Neural cell (in vitro differentiated cells): Measurements from ENCODE around the gene SHQ1. TPM values are rescaled to one million over a fixed set of nuclear protein-coding genes. Genes with fewer than 3 reads are reported as not detected.
"Not testable (repeated sequence)": the region's sequence is repeated elsewhere in the genome, so short reads cannot be mapped to it uniquely, and the experiment has no call there.

ENCODE experiments used
- H2AFZ ChIP-seq: fragments of 200-600, 300-800 bp; sonication (generic), shearing (Covaris generic); 2 replicates; pipeline ENCODE4 v1.6.0; 2014; ENCODE audit warnings: low read depth, mild to moderate bottlenecking, antibody characterized with exemption, low read length, moderate library complexity
- H3F3A ChIP-seq: fragments of 200-600 bp; shearing (Covaris generic); 2 replicates; pipeline ENCODE4 v1.6.1; 2016; ENCODE audit warnings: mild to moderate bottlenecking, moderate library complexity, mixed read lengths, antibody characterized with exemption, low read length; ENCODE audit not compliant: insufficient read depth, poor library complexity, severe bottlenecking
- H3K27ac ChIP-seq: fragments of 200-600, 300-800 bp; sonication (generic), shearing (Covaris generic); 2 replicates; pipeline ENCODE4 v1.5.1; 2014; ENCODE audit warnings: mild to moderate bottlenecking, low read length, moderate library complexity
- H3K27me3 ChIP-seq: fragments of 300-800, 200-600 bp; sonication (generic), shearing (Covaris generic); 2 replicates; pipeline ENCODE4 v1.6.0; 2014; ENCODE audit warnings: mild to moderate bottlenecking, low read depth, low read length, moderate library complexity; ENCODE audit not compliant: insufficient read depth
- H3K36me3 ChIP-seq: fragments of 300-800, 200-600 bp; sonication (generic), shearing (Covaris generic); 2 replicates; pipeline ENCODE4 v1.5.1; 2014; ENCODE audit warnings: mild to moderate bottlenecking, antibody characterized with exemption, low read length, moderate library complexity; ENCODE audit not compliant: insufficient read depth
- H3K4me2 ChIP-seq: fragments of 300-800, 200-600 bp; sonication (generic), shearing (Covaris generic); 2 replicates; pipeline ENCODE4 v1.6.0; 2014; ENCODE audit warnings: mild to moderate bottlenecking, low read length
- H3K4me3 ChIP-seq: fragments of 300-800, 200-600 bp; sonication (generic), shearing (Covaris generic); 2 replicates; pipeline ENCODE4 v1.5.1; 2014; ENCODE audit warnings: mild to moderate bottlenecking, low read length, moderate library complexity
- H3K79me2 ChIP-seq: fragments of 200-600 bp; shearing (Covaris generic); replicated peaks from 2 replicates; pipeline ENCODE4 v1.6.0; 2014; ENCODE audit warnings: mild to moderate bottlenecking, low read length, moderate library complexity; ENCODE audit not compliant: insufficient read depth
- H3K9ac ChIP-seq: fragments of 300-800, 200-600 bp; sonication (generic), shearing (Covaris generic); 2 replicates; pipeline ENCODE4 v1.6.1; 2016; ENCODE audit warnings: mild to moderate bottlenecking, low read length, mixed read lengths
- H3K9me2 ChIP-seq: fragments of 200-600 bp; shearing (Covaris generic); 2 replicates; pipeline ENCODE4 v1.6.1; 2016; ENCODE audit warnings: mild to moderate bottlenecking, low read length, mixed read lengths; ENCODE audit not compliant: insufficient read depth
- H3K9me3 ChIP-seq: fragments of 200-600, 300-800 bp; sonication (generic), shearing (Covaris generic); 2 replicates; pipeline ENCODE4 v1.6.1; 2016; ENCODE audit warnings: mild to moderate bottlenecking, mixed run types, low read length, moderate library complexity, mixed read lengths
- H4K20me1 ChIP-seq: fragments of 200-600 bp; shearing (Covaris generic); 2 replicates; pipeline ENCODE4 v1.6.1; 2016; ENCODE audit warnings: mild to moderate bottlenecking, mixed run types; ENCODE audit not compliant: insufficient read depth
- CTCF ChIP-seq: fragments of 450-650 bp; IDR thresholded peaks from 2 replicates; pipeline ENCODE4 v1.5.1; 2014; ENCODE audit warnings: antibody characterized with exemption, mild to moderate bottlenecking, moderate library complexity; ENCODE audit not compliant: poor library complexity, severe bottlenecking
- EP300 ChIP-seq: fragments of 450-650 bp; conservative IDR thresholded peaks from 2 replicates; pipeline ENCODE4 v1.6.1; 2014; ENCODE audit warnings: antibody characterized with exemption, mild to moderate bottlenecking, moderate library complexity; ENCODE audit not compliant: poor library complexity, severe bottlenecking
- EZH2 ChIP-seq: fragments of 200-600, 300-800 bp; shearing (Covaris generic), sonication (generic); IDR thresholded peaks from 2 replicates; pipeline ENCODE4 v1.6.1; 2014; ENCODE audit warnings: antibody characterized with exemption, low read length, borderline replicate concordance, mild to moderate bottlenecking; ENCODE audit not compliant: insufficient read depth, poor library complexity, severe bottlenecking
- MXI1 ChIP-seq: fragments of 450-650 bp; conservative IDR thresholded peaks from 2 replicates; pipeline ENCODE4 v1.6.1; 2014; ENCODE audit warnings: antibody characterized with exemption, mild to moderate bottlenecking; ENCODE audit not compliant: poor library complexity, severe bottlenecking
- POLR2AphosphoS5 ChIP-seq: IDR thresholded peaks from 2 replicates; pipeline ENCODE4 v1.6.1; 2012
- RAD21 ChIP-seq: fragments of 450-650 bp; conservative IDR thresholded peaks from 2 replicates; pipeline ENCODE4 v1.6.1; 2014; ENCODE audit warnings: antibody characterized with exemption, mild to moderate bottlenecking, moderate library complexity
- REST ChIP-seq: IDR thresholded peaks from 2 replicates; pipeline ENCODE4 v1.6.1; 2012; ENCODE audit warnings: borderline replicate concordance
- SMC3 ChIP-seq: fragments of 450-650 bp; conservative IDR thresholded peaks from 2 replicates; pipeline ENCODE4 v1.6.1; 2014; ENCODE audit warnings: antibody characterized with exemption, mild to moderate bottlenecking, moderate library complexity; ENCODE audit not compliant: poor library complexity
- TAF1 ChIP-seq: IDR thresholded peaks from 2 replicates; pipeline ENCODE4 v1.6.1; 2012; ENCODE audit warnings: low read depth
- polyA plus RNA-seq: library from polyadenylated mRNA; depleted of rRNA; stranded (reverse); fragments of >200 nt; gene quantifications from 2 replicates; pipeline ENCODE4 v1.2.3, GENCODE V29; 2014

Gene SHQ1
- polyA plus RNA-seq, 1 donor from 2014 or later = 14.3 TPM

GRCh38 chr3:72710471-72710870, 137.8 kb downstream of the SHQ1 start:
- H4K20me1 ChIP-seq, H3K9ac ChIP-seq, H3K27ac ChIP-seq, H3K4me2 ChIP-seq, H3K36me3 ChIP-seq, H3K9me2 ChIP-seq, H3K9me3 ChIP-seq, H3K79me2 ChIP-seq, H3K4me3 ChIP-seq, H2AFZ ChIP-seq, H3K27me3 ChIP-seq, H3F3A ChIP-seq: not testable (repeated sequence)

GRCh38 chr3:72708441-72708840, 139.8 kb downstream of the SHQ1 start:
- H3K27me3 ChIP-seq = no peaks in the 10 kb centered on the region
- no peaks in the 10 kb centered on the region for H3K36me3 ChIP-seq
- no peak overlapping the region for H2AFZ ChIP-seq
- no peak overlapping the region for H3K27ac ChIP-seq
- no peaks in the 10 kb centered on the region for H4K20me1 ChIP-seq
- H3K79me2 ChIP-seq = no peaks in the 10 kb centered on the region
- H3K9me3 ChIP-seq = no peaks in the 10 kb centered on the region
- H3K4me3 ChIP-seq = no peak overlapping the region
- H3K4me2 ChIP-seq = no peak overlapping the region
- H3F3A ChIP-seq = no peaks in the 10 kb centered on the region
- H3K9ac ChIP-seq = no peak overlapping the region
- H3K9me2 ChIP-seq = no peaks in the 10 kb centered on the region
- TF ChIP-seq REST (no peak), EP300 (no peak)

GRCh38 chr3:72702997-72703396, 145.2 kb downstream of the SHQ1 start:
- Histone ChIP-seq H2AFZ (no peak overlapping the region), H3K4me3 (no peak overlapping the region), H3K9ac (no peak overlapping the region), H4K20me1 (no peaks in the 10 kb centered on the region), H3F3A (no peaks in the 10 kb centered on the region), H3K4me2 (no peak overlapping the region), H3K27me3 (no peaks in the 10 kb centered on the region), H3K79me2 (no peaks in the 10 kb centered on the region), H3K9me3 (no peaks in the 10 kb centered on the region), H3K27ac (no peak overlapping the region), H3K36me3 (no peaks in the 10 kb centered on the region), H3K9me2 (no peaks in the 10 kb centered on the region)
- TF ChIP-seq POLR2AphosphoS5 (no peak), EZH2 (no peak), CTCF (no peak), EP300 (no peak), RAD21 (no peak), MXI1 (no peak), TAF1 (no peak), REST (no peak), SMC3 (no peak)
